HG02588 (cell line): ENCODE results near the gene ROBO2.

ENCODE experiments used
- ATAC-seq: cut with Tn5 transposase; IDR thresholded peaks from one replicate; pipeline ENCODE4 v1.9.1; 2021; ENCODE audit warnings: mild to moderate bottlenecking, moderate library complexity; ENCODE audit not compliant: unreplicated experiment

Gene ROBO2

DNA sequence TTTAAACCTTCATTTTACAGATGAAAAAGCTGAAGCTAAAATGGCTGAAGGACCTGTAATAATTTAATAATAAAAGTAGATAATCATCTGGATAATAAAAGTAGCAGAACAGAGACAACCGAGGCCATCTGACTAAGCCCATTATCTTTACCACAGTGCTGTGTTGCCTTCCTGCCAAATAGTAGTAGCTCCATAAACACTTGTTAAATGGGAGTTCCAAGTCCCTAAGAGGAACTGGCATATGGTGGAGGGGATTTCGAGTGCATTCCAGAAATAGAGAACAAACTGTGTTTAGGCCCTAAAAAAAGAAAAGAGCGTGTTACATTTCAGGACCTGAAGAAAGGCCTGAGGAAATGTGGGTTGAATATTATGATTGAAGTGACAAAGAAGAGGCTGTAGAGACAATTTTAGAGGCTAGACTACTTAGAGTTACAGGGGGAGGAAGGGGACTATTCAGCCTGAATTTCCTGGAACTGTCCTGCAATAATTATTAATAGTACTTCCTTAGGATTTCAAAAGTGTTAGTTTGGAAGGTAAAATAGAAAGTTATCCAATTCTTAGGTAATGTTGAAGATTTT, 424.3 kb downstream of the ROBO2 start:
- ATAC-seq, result no peak

- no peak for ATAC-seq
Measured at GRCh38 chr3:77466562-77467115, 426.7 kb downstream of the ROBO2 start.

- ATAC-seq, result no peak
Measured at GRCh38 chr3:77467702-77468625, 428.1 kb downstream of the ROBO2 start.

- ATAC-seq, result no peak
Measured at GRCh38 chr3:77468626-77469020, 428.7 kb downstream of the ROBO2 start.

- ATAC-seq, result no peak
Measured at GRCh38 chr3:77475507-77475906, 435.6 kb downstream of the ROBO2 start.

GRCh38 chr3:77479021-77479420, 439.1 kb downstream of the ROBO2 start:
- ATAC-seq, result no peak

GRCh38 chr3:77489216-77489615, 449.3 kb downstream of the ROBO2 start:
- ATAC-seq, result no peak

- ATAC-seq, result no peak
Measured at GRCh38 chr3:77491961-77492360, 452.1 kb downstream of the ROBO2 start.

DNA sequence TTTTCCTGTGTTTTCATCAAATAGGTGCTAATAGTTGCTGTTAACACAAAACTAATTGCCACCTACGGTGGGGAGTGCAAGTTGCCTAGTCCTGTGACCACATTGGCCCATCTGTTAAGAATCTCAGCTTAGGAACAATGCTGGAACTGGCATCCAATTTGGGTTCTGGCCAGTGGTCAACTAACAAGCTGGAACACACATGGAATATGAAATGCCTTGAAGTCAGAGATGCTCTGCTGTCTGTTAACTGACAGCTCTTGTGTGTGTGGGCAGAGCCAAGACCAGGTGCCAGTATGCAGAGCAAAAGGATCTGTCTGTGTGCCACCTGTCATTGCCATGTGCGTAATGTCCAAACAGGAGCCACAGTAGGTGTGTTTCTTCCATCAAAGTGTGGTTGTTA, 460.8 kb downstream of the ROBO2 start:
- ATAC-seq, result no peak

GRCh38 chr3:77506384-77506783, 466.5 kb downstream of the ROBO2 start:
- no peak for ATAC-seq

DNA sequence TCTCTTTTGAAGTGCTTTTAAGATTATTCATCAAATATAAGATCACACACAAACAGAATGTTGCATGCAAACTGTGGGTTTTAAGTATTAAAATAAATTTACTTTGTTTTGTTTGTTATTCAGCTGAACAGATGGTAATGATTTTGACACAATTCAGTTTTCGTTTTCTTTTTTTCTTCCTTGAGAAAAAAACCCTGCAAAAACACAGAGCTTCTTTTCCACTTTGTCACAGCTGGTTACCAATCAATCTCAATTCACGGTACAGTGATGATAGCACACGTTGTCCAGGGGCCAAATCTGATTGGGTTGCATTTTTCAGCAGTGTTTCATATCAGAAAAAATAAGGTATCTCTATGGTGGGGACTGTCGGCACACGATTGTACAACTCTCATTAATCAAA, 473.6 kb downstream of the ROBO2 start:
- ATAC-seq, result no peak

DNA sequence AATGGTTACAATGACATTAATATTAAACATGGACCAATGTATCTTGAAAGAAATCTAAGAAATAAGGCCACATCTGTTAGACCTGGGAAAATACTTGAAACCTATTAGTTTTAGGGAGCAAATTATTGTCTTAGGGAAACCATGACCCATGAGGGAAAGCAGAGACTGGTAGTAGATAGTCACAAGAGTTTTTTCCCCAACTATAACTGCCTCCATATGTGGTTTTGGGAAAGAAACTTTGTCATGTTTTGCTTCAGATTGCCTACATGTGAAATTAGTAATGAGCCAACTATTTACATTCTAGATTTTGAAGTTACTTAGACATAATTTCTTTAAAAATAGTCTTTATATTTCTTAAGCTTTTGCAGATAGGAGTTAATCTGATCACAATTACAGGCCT, 474.9 kb downstream of the ROBO2 start:
- no peak for ATAC-seq

DNA sequence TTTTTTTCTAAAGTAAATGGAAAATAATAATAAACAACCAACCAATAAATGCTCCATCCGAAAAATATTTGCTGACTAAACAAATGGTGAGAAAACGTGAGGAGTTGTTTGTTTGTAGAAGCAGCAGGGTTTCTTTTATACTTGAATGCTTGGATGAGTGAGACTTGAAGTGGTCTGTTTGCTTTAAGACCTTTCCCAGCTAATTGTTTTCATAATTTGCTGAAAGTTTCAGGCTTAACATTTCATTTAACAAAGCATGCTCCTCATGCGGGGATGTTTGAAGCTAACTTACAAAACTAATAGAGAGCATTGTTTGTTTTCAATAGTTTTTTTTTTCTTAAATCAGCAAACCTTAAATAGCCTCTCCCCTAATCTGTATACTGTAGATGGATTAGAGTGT, 484.6 kb downstream of the ROBO2 start:
- ATAC-seq, result no peak

DNA sequence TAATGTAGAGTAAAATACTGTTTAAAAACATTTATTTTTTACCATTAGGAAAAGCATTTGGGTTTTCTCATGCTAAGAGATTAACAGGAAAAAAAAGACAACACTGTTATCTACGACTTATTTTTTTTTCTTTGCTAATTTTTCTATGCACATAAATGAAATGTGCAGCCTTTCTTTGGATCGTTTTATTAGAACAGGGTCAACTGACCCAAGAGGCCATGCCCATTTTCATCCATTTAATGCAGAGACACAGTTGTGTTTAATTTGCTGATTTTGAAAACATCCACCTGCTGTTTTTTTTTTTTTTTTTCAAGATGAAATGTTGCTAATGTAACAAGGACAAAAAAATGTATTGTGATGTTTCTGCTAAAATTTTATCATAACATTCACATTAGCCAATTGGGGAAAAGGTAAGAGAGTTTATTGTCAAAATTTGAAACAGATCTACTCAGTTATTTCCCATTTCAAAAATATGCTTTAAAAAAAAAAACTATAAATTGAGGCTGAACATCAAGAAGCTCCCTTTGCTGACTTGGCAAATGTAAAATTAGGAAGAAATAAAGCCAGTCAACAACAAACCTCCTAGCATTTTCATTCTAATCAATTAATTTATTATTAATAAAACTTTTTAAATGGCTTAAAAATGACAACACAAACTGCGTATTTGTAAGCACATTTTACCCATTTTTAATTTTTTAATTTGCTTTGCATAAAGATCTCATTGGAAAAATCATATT, 485.2 kb downstream of the ROBO2 start:
- ATAC-seq, result no peak

GRCh38 chr3:77526573-77527113, 486.7 kb downstream of the ROBO2 start:
- ATAC-seq, result no peak

GRCh38 chr3:77529522-77529921, 489.6 kb downstream of the ROBO2 start:
- no peak for ATAC-seq

GRCh38 chr3:77530870-77531269, 491.0 kb downstream of the ROBO2 start:
- ATAC-seq, result no peak

DNA sequence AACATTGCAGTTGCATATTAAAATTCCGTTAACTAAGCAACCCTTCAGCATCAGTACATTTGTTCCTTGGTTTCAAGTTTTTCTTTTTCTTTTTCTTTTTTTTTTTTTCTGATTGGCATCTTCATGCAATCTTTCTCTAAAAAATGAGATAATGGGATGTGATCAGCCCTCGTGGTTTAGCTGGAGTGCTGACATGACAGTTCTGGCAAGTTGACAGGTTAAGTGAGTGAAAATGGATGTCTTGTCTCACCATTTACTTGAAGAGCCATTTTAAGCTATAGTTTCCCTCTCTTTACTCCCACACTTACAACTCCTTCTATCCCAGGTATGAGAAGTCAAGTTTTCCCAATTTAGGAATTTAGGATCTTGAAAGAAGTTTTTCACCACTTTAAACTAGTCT, 495.2 kb downstream of the ROBO2 start:
- no peak for ATAC-seq

- ATAC-seq, result no peak
Measured at GRCh38 chr3:77536038-77536775, 496.3 kb downstream of the ROBO2 start.

GRCh38 chr3:77539014-77539413, 499.1 kb downstream of the ROBO2 start:
- no peak for ATAC-seq

DNA sequence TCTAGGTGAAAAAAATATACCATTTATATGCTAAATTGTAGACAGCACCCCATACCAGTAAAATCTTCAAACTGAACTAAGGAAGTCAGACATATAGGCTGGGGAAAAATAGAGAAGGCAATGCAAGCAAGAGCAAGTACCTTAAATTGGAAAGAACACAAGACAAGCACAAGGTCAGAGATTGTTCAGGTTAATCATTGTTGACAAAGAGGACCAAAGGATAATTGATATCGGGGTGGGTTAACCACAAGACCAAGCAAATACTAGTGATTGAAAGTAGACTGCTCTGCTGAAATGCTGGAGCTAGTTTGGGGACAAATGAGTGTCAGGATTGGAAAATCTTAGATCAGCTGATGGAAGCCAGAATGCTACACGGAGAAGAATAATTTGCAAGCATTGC, 499.8 kb downstream of the ROBO2 start:
- ATAC-seq, result no peak
